HG02759 (cell line): Measurements from ENCODE around the gene PCBP3.

Source experiments
- ATAC-seq: cut with Tn5 transposase; IDR thresholded peaks from one replicate; pipeline ENCODE4 v1.9.1; 2021; ENCODE audit warnings: mild to moderate bottlenecking, moderate library complexity; ENCODE audit not compliant: unreplicated experiment

Gene PCBP3

DNA sequence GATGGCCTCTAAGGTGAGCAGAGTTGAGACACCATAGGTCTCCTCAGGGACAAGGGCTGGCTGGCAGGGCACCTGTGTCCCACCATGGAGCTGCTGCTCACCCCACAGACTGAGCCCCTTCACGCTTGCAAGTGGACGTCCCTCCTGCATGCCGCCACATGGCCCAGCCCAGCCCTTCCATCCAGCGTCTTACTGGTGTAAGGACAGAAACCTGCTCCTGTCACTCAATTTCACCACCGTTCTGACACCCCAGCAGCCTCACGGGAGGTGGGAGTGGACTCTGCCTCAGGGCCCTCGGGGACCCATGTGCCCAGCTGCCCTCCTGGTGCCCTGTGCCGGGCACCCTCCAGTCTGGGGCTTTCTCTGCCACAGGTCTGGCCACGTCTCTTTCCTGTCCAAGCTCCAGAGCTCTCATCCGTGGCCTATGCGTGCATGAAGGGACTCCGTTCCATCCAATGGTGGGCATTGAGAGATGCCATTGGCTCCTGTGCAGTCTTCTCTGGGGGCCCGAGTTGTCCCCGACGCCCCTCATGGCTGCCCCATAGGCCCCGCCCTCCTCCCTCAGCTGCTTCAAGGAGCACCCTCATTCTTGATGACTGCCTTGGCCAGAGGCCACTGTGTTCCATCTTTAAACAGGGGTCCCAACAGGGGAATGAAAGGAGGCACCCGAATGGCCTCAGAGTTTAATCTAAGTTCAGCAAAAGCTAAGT, 295.4 kb downstream of the PCBP3 start:
- ATAC-seq, result no peak

DNA sequence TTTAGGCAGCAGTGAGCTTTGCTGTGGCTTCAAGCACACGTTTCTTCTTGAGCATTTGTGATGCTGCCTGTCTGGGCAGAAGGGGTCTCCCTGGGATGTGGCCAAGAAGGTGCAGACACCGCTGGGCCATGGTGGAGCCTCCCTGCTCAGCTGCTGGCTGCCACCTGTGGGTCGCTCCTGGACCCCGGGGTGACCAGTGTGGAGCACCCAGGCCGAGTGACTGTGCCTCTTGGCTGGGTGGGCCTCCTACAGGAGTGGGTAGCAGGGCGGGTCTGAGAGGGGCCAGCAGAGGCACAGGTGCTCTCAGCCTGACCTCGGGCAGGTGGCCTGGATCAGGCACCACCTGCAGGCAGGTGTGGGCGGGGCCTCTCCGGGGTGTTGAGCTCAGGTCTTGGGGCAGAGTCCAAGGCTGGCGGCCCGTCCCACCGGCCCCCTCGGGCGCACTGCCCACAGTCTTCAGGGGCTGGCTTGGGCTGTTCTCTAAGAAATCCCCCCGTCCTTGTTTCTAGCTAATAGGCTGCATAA, 296.1 kb downstream of the PCBP3 start:
- ATAC-seq, result no peak

DNA sequence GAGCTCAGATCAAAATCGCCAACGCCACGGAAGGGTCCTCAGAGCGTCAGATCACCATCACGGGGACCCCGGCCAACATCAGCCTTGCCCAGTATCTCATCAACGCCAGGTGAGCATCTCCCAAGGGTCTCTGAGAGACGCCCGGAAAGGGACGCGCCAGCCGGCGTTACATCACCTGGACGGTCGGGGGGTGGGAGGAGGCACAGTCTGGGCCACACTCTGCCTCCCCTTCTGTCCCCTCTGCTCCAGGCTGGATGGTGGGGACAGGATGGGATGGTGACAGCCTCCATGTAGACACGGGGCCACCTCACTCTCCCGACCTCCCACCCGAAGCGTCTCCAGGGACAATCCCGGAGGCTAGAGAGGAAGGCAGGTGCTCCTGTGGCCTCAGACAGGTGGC, 296.6 kb downstream of the PCBP3 start:
- ATAC-seq, result no peak

DNA sequence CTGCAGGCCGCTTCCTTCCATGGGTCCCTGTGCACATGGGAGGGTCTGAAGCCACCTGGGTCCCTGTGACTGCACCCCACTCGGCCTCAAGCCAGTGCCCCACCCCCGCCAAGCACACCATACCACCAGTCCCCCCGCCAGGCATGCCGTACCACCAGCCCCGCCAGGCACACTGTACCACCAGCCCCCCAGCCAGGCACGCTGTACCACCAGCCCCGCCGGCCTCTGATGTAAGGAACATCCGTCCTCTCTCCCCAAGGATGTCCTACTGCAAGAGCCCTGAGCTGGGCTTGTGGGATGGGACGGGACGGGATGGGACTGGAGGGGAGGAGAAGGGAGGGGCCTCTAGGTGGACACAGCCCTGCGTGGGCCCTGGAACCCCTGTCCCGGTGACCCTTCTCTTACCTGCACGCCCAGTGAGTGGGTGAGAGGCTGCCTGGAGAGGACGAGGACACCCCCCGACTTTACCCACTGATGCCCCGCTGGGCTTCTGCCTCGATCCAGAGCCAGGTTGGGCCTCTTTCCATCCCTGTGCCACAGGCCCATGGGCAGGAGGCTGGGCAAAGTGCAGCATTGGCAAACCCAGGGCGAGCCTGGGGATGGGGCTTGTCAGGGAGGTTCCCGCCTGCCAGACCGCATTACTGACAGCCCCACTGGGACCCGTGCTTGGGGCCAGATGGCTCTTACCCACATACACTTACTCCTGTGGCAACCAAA, 297.3 kb downstream of the PCBP3 start:
- no peak for ATAC-seq

DNA sequence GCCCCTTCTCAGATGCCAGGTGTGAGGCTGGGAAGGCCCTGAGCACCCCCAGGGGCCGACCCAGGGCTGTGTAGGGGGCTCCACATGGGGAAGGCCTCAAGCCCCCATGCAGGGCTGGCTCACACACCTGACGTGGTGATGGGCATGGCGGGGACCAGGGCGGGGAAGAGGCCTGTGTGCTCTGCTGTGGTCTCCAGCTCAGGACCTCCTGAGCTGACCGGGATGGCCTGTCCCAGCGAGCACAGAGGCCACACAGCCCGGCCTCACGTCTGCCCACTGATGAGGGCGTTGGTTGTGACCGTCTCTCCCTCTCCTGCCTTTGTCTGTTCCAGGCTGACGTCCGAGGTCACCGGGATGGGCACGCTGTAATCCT, 297.8 kb downstream of the PCBP3 start:
- ATAC-seq, result no peak

DNA sequence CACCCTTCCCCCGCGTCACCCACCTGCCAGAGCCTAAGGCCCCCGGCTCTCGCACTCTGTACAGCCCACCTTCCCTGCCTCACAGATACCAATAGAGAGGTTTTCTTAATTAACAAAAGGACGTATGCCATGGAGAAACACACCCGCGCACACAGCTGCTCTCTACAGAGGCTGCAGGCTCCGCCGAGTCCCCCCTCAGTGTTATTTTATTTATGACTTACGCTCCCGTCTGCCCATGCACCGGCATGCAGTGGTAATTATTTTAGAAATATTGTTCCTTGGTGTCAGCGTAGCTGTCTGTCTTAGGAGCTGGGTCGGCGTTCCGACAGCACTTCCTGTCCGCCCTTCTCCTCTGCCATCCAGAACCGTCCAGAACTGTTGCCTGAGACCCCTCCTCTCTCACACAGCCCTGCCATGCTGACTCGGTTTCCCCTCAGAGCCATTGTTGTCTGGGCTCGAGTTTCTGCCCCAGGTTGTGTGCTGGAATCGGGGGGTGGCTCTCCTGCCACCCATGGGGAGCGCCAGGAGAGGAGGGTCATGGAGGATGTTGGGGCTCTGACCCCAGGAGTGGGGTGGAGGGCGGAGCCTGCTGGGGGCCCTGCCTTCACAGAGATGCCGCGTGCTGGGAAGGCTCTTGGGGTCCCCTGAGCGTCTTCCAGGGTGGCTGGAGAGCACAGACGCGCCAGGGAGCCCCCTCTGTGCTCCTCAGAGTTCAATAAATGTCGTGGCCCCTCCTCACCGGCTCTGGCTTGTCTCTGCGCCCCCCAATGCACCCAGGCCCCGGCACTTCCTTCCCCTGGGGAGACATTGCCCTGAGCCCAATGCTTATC, 298.4 kb downstream of the PCBP3 start:
- ATAC-seq, result no peak

DNA sequence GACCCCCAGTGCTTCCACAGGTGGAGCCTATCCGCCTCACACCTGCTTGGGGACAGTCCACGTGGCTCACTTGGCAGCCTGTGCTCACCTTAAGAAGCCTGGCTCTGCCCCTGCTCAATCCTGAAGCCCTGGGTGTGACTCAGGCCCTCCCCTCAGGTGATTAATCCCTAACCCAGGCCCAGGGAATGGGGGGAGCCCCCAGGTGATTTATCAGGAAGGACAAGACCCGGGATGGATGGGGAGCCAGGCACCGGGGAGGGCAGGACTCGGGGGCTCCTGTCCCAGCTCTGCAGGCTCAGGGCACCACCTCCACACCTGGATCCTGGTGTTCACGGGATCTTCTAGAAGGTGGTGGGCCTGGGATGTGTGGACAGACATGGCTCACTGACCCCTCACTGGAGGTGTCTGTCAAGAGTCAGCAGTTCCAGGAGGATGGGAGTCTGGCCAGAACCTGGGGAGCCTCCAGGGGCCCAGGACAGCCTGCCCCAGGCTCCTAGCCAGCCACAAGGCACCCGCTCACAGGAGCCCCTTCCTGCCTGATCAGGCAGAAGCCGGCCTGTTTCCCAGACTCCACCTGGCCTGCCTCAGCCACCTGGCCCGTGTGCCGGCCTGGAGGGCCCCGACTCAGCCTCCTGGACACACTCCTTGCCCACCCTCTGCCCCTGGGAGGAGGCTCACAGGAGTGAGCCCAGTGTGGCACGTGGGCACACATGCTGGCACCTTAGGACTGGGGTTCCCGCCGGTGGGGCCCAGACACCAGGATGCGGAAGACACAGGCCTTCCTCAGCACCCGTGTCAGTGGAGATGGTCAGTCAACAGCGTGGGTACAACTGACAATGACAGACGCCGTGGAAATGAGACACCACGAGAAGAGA, 299.5 kb downstream of the PCBP3 start:
- ATAC-seq, result no peak

DNA sequence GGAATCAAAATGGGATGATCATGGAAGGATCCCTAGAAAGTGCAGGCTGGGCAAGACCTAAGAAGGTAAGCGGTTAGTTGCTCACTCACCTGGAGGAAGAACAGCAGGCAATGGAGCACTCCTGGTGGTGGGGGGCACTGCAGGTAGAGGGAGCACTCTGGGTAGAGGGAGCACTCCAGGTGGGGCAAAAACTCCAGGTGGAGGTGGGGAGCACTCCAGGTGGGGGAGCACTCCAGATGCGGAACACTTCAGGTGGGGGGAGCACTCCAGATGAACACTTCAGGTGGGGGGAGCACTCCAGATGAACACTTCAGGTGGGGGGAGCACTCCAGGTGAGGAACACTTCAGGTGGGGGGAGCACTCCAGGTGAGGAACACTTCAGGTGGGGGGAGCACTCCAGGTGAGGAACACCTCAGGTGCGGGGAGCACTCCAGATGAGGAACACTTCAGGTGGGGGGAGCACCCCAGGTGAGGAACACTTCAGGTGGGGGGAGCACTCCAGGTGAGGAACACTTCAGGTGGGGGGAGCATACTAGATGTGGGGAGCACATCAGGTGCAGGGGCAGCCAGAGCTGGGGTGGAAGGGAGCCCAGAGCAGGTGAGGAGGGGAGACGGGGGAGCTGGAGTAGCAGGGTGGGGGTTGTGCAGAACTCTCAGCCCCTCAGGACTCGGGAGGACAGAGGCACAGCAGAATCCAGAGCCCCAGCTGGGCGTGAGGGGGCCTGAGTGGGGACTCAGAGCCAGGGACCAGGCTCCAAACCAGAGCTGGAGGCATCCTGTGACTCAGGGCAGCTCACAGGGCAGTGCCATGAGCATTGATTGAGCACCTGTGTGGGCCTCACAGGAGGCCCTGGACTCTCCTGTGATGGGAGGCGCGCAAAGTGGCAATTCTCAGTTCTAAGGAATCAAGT, 300.4 kb downstream of the PCBP3 start:
- no peak for ATAC-seq

DNA sequence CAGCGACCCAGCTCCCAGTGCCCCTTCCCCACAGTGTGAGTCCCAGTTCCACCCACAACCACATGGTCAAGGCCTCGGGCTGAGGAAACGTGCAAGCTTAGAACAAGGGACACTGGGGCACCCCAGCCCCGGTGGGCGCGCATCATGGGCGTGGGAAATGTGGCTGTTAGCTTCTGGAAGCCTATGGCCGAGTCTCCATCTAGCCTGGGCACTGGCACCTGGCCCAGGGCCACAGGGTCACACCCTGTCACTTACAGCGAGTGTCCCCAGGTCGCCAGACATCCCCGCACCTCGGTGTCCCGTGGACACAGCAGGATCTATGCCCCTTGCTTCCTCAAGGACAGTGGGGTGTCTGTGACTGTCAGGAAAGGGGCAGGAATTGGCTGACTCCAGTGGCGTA, 301.1 kb downstream of the PCBP3 start:
- no peak for ATAC-seq

DNA sequence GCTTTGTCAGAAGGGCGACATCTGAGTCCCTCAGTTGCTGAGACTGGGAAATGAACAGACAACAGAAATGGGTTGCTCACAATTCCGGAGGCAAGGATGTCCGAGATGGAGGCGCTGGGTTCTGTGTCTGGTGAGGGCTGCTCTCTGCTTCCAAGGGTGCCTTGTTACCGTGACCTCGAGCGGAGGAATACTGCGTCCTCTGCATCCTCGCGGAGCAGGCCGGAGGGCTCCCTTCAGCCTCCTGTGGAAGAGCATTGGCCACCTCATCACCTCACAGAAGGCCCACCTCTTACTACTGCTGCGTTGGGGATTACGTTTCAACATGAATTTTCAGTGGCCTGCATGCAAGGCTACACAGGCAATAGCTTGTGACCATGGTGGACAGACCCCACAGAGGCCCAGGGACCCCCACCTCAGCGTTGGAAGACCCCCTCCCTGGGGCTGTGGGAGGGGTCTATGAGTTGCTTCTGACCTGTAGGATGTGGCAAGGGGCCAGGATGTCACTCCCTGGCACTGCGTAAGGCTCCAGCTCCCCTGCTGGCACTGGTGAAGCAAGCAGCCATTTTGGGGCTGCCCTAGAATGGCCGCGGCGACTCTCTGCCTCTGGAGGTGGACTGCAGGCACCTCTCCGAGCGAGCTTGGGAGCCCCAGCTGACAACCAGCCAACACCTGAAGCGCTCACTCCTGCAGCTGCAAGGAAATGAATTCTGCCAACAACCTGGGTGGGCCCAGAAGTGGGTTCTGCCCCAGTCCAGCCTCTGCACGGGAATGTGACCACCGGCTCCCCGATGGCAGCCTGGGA, 301.7 kb downstream of the PCBP3 start:
- no peak for ATAC-seq

DNA sequence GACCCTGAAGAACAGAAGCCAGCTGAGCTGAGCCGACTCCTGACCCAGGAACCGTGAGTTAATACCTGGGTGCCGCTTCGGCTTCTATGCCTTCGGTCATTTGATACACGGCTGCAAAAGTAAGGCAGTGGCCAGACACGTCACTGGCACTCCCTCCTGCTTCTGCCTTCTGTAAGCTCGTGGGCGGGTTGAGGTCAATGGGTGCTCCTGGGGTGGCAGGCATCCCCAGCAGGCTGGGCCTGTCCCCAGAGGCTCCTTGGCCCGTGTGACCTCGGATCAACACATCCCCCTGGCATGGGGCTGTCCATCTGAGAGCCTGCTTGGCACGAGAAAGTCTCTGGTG, 302.3 kb downstream of the PCBP3 start:
- ATAC-seq, result no peak

DNA sequence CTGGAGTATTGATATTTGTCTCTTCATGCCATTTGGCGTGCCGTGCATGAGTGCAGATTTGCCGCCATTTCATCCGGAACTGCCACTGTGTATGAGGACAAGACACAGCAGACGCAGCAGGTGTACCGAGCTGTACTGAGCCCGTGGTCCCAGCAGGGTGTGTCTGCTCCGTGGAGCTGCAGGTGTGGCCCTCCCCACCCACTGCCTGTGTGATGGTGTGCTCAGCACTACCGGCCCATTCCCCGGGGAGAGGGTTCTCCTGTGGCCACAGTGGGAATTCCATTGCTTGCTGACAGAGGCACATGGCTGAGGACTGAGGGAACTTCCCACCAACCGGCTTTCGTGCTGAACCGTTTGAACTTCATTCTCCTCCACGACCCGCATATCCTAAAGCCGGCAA, 303.8 kb downstream of the PCBP3 start:
- ATAC-seq, result no peak

DNA sequence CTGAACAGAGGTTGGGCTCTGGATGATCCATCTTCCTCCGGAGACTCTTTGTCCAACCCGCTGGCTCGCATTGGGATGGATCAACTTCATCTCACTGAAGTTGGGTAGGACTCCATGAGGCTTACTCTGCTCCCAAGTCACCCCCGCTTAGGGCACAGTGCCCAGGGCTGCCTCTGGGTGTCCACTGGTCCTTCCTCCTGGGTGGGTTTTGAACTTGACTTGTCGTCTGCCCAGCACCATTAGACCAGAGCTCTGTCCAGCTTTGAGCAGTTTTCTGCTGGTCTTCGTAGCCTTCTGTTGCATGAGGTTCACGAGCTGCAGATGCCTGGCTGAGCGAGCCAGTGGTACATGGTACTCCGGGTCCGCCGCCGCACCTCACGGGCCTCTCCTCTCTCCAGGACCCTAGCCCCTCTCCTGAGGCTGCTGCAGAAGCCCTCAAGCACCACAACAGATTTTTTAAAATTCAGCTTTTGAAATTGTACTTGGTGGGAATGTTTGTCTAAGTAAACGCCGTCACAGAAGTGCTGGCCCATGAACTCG, 304.3 kb downstream of the PCBP3 start:
- ATAC-seq, result no peak

DNA sequence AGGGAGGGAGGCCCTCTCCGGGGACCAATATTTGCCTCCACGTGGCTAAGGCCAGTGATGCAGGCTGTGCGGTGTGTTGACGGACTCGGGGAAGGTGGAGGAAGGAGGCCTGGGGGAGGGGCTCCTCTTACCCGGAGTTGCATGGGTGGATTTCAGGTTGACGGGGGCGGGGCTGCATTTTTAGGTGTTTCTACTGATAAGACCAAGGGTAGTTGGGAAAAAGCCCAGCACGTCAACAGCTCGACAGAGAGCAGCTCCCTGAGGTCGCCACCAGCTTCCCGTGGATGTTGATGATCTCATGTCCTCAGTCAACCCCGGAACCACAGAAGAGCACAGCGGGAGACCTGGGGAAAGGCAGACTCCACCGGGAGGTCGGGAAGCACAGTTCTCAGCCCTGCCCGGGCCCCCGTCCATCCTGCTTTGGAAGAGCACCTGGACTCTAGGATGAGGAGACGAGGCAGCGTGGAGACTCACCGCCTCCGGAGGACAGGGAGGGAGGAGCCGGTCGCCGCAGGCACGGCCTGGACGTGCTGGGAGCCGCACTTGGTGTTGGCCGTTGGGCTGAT, 305.1 kb downstream of the PCBP3 start:
- no peak for ATAC-seq

DNA sequence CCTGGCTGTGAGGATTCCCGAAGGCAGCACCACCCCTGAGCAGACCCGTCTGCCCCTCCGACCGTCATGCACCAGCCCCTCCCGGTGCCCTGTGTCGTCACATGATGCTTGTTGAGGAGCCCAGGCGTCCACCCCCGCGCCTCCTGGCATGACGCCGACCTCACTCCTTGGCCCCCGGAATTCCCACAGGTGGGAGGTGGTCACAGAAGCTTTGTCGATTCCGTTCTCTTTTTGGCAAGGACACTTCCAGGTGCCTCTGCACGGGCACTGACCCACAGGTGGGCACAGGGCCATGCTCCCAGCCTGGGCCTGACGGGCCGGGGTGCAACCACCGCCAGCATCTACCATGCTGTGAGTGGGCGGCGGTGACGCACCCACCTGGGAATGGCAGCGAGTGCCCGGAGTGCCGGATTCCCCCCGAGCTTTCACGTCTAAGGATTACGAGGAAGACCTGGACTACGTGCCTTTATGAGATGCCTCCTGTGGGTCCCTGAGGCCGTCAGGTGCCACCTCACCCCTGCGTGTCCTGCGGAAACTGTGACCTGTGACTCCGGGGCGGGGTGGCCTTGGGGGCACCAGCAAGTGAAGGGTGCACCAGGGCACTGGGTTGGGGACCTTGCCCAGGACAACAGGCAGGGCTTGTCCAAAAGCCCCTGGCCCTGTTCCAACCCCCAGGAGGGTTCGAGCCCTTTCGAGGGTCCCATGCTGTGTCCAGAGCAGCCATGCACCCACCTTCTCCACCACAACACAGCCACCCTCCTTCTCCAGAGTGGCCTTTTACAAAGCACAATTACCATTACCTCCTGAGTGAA, 306.6 kb downstream of the PCBP3 start:
- ATAC-seq, result no peak

DNA sequence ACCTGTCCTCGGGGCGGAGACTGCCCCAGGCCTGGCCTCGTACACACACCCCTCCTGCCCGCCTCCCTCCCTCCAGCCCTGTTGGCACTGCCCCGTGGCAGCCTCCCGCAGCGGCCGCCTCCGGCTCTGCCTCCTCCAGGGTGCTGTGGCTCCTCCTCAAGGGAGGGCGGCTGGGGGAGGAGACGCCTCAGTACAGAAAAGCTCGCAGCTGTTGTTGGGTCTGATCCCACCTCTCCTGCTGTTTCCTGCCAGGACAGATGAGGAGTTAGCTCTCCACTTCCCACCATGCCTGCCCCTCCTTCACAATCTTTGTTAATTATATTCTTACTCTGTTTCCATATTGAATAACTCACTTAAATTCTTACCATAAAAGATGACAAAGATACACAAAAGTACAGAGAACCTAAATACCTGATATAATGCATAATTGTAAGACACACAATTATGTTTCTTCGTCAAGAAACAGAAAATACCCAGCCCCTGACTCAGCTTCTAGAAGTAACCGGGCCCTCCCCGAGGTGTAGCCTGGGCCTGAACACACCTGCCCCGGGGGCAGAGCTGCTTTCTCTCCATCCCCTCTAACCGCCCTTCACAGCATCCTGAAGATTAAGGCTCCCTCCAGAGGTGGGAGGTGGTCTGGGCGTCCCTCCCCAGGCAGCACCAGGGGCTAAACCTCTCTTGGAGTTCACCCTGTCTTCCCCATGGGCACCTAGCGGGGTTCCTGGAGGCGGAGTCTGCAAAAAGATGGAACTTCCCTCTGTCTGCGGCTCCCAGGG, 307.4 kb downstream of the PCBP3 start:
- no peak for ATAC-seq

DNA sequence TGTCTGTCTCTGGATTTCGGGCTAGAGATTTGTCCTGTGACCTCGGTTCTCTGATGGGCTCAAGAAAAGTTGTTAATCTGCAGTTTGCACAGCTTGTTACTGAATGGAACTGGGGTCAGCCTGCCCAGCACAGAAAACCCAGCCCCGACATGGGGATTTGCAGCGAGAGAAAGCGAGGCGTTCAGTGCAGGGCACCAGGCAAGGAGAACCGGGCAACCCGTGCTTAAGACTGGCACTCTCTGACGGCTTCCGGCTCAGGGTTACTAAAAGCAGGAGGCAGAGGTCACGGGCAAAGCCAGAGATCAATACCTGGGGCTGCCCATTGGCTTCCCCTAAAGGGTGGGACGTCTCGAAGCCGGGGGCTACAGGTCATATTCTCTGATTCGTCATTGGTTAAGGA, 308.2 kb downstream of the PCBP3 start:
- no peak for ATAC-seq
